Endothelial cell (in vitro differentiated cells): ENCODE results near the gene SCFD2. TPM values are rescaled to one million over a fixed set of nuclear protein-coding genes. Genes with fewer than 3 reads are reported as not detected.
"Not testable (repeated sequence)": the region's sequence is repeated elsewhere in the genome, so short reads cannot be mapped to it uniquely, and the experiment has no call there.

Experiments used
- DNase-seq: peaks from one replicate; pipeline ENCODE4 v3.0.0; 2021; ENCODE audit warnings: low spot score
- H3K27ac Mint-ChIP-seq: one replicate; pipeline ENCODE4 v1.8.0; 2021; ENCODE audit warnings: mixed read lengths, inconsistent platforms; ENCODE audit not compliant: unreplicated experiment
- H3K27me3 Mint-ChIP-seq: one replicate; pipeline ENCODE4 v1.8.0; 2021; ENCODE audit warnings: mild to moderate bottlenecking, moderate library complexity, mixed read lengths, inconsistent platforms; ENCODE audit not compliant: unreplicated experiment
- H3K36me3 Mint-ChIP-seq: one replicate; pipeline ENCODE4 v1.8.0; 2021; ENCODE audit warnings: mild to moderate bottlenecking, low read depth, mixed read lengths, inconsistent platforms; ENCODE audit not compliant: unreplicated experiment
- H3K4me1 Mint-ChIP-seq: one replicate; pipeline ENCODE4 v1.8.0; 2021; ENCODE audit warnings: mild to moderate bottlenecking, mixed read lengths, inconsistent platforms; ENCODE audit not compliant: unreplicated experiment
- H3K4me3 Mint-ChIP-seq: one replicate; pipeline ENCODE4 v1.8.0; 2021; ENCODE audit warnings: mild to moderate bottlenecking, mixed read lengths, inconsistent platforms; ENCODE audit not compliant: unreplicated experiment
- H3K9me3 Mint-ChIP-seq: one replicate; pipeline ENCODE4 v1.8.0; 2021; ENCODE audit warnings: mixed read lengths, inconsistent platforms; ENCODE audit not compliant: unreplicated experiment
- total RNA-seq: library from RNA; stranded (reverse); fragmentation: NEBNext Ultra II Directional; extraction: Animal tissue kit (Norgen Biotek cat#: 25700); gene quantifications from one replicate; pipeline ENCODE4 v1.2.1, GENCODE V29; 2021; ENCODE audit not compliant: unreplicated experiment
- TF ChIP-seq, protein P1 (sequence below): fragments of 200-600 bp; sonication (generic); IDR thresholded peaks from one replicate; pipeline ENCODE4 v1.5.0; 2021; ENCODE audit warnings: antibody characterized with exemption; ENCODE audit not compliant: unreplicated experiment

The SCFD2 gene
- total RNA-seq, 1 donor from 2014 or later = 13.6 TPM

DNA sequence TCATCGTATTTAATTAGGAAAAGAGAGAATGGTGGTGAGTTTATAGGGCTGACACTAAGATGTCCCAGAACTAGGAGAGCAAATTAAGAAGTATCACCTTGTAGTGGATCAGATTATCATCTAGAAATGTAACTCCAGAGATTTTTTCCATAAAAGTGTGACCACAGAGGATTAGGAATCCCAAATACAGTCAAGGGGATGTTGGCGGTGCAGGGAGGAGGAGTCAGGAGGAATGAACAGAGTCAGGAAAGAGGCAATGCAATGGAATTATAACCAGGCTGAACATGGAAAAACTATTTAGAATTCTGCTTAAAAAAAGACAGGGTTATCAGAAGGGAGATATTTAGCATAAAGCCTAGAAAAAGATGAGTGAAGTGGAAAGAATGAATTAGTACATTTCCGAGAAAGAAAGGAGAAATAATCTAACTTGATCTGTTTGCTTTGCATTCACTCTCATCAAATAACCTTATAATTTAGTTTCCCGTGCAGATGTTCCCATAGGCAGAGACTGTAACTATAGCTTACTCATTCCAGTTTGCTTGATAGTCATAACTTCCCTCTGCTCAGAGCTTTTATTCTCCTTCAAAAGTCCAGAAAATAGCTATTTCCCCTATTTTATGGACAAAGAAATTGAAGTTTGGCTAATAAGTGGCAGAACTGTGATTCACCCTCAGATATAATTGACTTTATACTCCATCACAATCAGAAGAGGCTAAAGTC, 56.4 kb downstream of the SCFD2 start:
- DNase-seq = no peak
- H3K27me3 Mint-ChIP-seq = no peaks in the 10 kb centered on the region
- TF ChIP-seq, protein P1, sequence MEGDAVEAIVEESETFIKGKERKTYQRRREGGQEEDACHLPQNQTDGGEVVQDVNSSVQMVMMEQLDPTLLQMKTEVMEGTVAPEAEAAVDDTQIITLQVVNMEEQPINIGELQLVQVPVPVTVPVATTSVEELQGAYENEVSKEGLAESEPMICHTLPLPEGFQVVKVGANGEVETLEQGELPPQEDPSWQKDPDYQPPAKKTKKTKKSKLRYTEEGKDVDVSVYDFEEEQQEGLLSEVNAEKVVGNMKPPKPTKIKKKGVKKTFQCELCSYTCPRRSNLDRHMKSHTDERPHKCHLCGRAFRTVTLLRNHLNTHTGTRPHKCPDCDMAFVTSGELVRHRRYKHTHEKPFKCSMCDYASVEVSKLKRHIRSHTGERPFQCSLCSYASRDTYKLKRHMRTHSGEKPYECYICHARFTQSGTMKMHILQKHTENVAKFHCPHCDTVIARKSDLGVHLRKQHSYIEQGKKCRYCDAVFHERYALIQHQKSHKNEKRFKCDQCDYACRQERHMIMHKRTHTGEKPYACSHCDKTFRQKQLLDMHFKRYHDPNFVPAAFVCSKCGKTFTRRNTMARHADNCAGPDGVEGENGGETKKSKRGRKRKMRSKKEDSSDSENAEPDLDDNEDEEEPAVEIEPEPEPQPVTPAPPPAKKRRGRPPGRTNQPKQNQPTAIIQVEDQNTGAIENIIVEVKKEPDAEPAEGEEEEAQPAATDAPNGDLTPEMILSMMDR = no peak
- no peak overlapping the region for H3K4me3 Mint-ChIP-seq
- H3K4me1 Mint-ChIP-seq = peaks cover 16% of the 10 kb centered on the region
- peaks cover 1% of the 10 kb centered on the region for H3K36me3 Mint-ChIP-seq
- no peak overlapping the region for H3K27ac Mint-ChIP-seq
- no peaks in the 10 kb centered on the region for H3K9me3 Mint-ChIP-seq

- Mint-ChIP-seq H3K4me3 (no peak overlapping the region), H3K4me1 (peaks cover 16% of the 10 kb centered on the region), H3K27me3 (no peaks in the 10 kb centered on the region), H3K36me3 (peaks cover 5% of the 10 kb centered on the region), H3K27ac (no peak overlapping the region), H3K9me3 (no peaks in the 10 kb centered on the region)
- TF ChIP-seq, protein P1 = no peak
- no peak for DNase-seq
These were observed 57.8 kb downstream of the SCFD2 start for GRCh38 chr4:53307819-53308780.

DNA sequence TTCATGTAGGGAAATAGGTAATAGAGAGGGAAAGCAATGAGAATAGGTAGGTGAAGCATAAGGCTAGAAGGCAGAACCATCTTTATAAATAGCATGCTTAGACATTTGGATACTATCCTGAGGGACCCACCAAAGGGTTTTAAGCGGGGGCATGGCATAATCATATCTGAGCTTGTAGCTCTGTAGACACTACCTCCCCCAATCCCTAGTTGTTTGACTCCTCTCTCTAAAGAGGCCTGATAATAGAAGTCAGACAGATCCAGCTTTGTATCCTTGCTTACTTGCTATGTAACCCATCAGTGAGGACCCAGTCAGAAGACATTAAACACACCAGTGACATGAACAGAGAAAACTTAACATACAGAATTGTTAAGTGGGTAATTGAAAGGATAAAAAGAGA, 58.7 kb downstream of the SCFD2 start:
- peaks cover 5% of the 10 kb centered on the region for H3K36me3 Mint-ChIP-seq
- no peak for DNase-seq

GRCh38 chr4:53306729-53307128, 59.1 kb downstream of the SCFD2 start:
- Mint-ChIP-seq H3K27me3 (no peaks in the 10 kb centered on the region), H3K36me3 (peaks cover 5% of the 10 kb centered on the region), H3K4me1 (peaks cover 16% of the 10 kb centered on the region), H3K27ac (peak overlapping the region; percentile 0), H3K4me3 (no peak overlapping the region), H3K9me3 (no peaks in the 10 kb centered on the region)
- TF ChIP-seq, protein P1 = no peak
- no peak for DNase-seq

More for the DNA sequence above, 58.7 kb downstream of the SCFD2 start:
- TF ChIP-seq, protein P1 = no peak
- H3K9me3 Mint-ChIP-seq = no peaks in the 10 kb centered on the region
- peaks cover 16% of the 10 kb centered on the region for H3K4me1 Mint-ChIP-seq
- no peaks in the 10 kb centered on the region for H3K27me3 Mint-ChIP-seq
- H3K27ac Mint-ChIP-seq = peak overlapping the region; percentile 0
- H3K4me3 Mint-ChIP-seq = no peak overlapping the region

DNA sequence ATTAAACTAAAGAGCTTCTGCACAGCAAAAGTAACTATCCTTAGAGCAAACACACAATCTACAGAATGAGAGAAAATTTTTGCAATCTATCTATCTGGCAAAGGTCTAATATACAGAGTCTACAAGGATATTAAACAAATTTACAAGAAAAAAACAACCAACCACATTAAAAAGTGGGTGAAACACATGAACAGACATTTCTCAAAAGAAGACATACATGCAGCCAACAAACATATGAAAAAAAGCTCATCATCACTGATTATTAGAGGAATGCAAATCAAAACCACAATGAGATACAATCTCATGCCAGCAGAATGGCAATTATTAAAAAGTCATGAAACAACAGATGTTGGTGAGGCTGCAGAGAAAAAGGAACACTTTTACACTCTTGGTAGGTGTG, 73.7 kb downstream of the SCFD2 start:
- not testable (repeated sequence) for H3K4me3 Mint-ChIP-seq, H3K4me1 Mint-ChIP-seq, H3K27ac Mint-ChIP-seq, DNase-seq, H3K27me3 Mint-ChIP-seq
- peaks cover 11% of the 10 kb centered on the region for H3K9me3 Mint-ChIP-seq
- H3K36me3 Mint-ChIP-seq = peaks cover 31% of the 10 kb centered on the region
